Measurements from ENCODE around the gene RABGAP1L. TPM values are rescaled to one million over a fixed set of nuclear protein-coding genes. Genes with fewer than 3 reads are reported as not detected.

Gene RABGAP1L
- total RNA-seq, 2 experiments from 2014 or later = 38.2 to 44.2 TPM

DNA sequence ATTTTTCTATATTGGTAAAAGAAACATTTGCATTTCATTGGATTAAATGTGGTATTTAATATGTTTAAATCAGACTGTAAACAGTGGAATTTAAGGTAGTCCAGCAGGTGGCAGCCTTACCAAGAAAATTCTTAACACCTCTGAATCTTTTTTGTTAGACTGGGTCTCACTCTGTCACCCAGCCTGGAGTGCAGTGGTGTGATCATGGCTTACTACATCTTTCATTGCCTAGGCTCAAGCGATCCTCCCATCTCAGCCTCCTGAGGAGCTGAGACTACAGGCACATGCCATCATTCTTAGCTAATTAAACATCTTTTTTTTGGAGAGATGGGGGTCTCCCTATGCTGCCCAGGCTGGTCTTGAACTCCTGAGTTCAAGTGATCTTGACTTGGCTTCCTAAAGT is 98.8 kb downstream of the RABGAP1L start:
- H3K4me1 Mint-ChIP-seq (ENCODE audit: low read depth) = no peaks in the 10 kb centered on the region
- H3K27me3 Mint-ChIP-seq (ENCODE audit: low read depth) = no peaks in the 10 kb centered on the region
- CTCF ChIA-PET = interaction anchor here (1.0 to 1.8 kb wide), 2 partner anchors 486 to 741 kb away, joined by 3 to 9 read pairs; no protein-coding TSS in a partner anchor
- no peaks in the 10 kb centered on the region for H3K9me3 Mint-ChIP-seq (ENCODE audit: insufficient read depth)
- H3K4me3 Mint-ChIP-seq = no peak overlapping the region
- peak; percentile 70 for DNase-seq
- ATAC-seq = peak; percentile 71
- peaks cover 8% of the 10 kb centered on the region for H3K36me3 Mint-ChIP-seq (ENCODE audit: low read depth)
- POLR2A ChIA-PET = no interaction called here
- no peak overlapping the region for H3K27ac Mint-ChIP-seq

DNA sequence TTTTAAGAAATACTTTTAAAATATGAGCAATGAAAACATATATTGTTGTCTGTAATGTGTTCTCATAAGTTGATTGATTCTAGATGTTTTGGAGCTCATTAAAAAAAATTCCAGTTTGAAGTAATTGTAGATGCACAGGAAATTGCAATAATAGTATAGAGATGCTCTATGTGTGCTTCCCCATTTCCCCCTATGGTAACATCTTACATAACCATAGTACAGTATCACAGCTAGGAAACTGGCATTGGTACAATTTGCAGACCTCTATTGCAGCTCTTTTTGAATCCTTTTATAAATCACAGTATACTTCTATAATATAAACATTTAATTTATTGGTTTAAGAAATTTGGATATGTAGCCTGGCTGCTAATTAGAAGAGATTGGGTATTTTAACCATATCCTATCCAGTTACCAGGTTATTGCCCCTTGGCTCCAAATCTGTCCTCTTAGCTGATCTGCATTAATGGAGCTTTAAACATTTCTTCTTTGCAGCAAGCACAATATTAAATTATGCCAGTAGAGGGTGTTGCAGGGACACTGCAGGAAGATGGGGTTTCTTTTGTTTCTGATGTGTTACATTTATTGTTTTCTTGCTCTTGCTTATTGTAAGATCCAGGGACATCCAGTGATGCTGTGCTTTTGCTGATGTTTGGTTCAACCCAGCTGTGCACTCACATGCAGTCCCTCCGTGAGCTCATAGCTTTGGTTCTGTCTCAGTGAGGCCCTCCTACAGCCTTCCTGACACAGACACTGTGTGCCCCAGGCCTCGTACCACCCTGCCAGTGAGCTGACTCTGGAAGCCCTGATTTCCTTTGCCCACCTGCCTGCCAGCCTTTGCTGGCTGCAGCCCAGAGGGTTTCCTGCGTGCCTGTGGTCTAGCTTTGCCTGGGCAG is 103.3 kb downstream of the RABGAP1L start:
- Mint-ChIP-seq H3K4me1 (ENCODE audit: low read depth) (no peaks in the 10 kb centered on the region), H3K4me3 (no peak overlapping the region), H3K27ac (no peak overlapping the region), H3K36me3 (ENCODE audit: low read depth) (no peaks in the 10 kb centered on the region), H3K27me3 (ENCODE audit: low read depth) (no peaks in the 10 kb centered on the region), H3K9me3 (ENCODE audit: insufficient read depth) (no peaks in the 10 kb centered on the region)
- ChIA-PET CTCF (interaction anchor here (0.6 to 2.8 kb wide), 48 partner anchors 8 to 1518 kb away, joined by 3 to 58 read pairs (median 4); partner anchors contain the start of genes CACYBP, KLHL20 and MRPS14), POLR2A (interaction anchor here (0.6 kb wide), 1 partner anchor 543 kb away, joined by 3 read pairs; no protein-coding TSS in a partner anchor)
- ATAC-seq = peak; percentile 44
- peak; percentile 32 for DNase-seq

DNA sequence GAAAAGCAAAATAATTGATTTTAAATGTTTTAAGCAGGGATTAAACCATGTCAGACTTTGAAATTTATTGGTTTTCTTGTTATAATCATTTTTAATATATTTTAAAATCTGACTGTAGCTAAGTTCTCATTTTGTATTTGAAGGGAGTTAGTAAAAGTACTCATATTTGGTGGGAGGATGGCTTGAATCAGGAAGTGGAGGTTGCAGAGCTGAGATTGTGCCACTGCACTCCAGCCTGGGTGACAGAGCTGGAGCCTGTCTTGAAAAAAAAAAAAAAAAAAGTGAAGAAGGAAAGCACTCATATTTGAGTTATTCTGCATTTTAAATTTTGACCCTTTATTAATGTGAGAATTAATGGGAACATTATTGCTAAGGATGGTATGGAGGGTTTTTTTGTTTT is 106.0 kb downstream of the RABGAP1L start:
- H3K4me1 Mint-ChIP-seq (ENCODE audit: low read depth) = no peaks in the 10 kb centered on the region
- no peaks in the 10 kb centered on the region for H3K36me3 Mint-ChIP-seq (ENCODE audit: low read depth)
- H3K4me3 Mint-ChIP-seq = no peak overlapping the region
- ATAC-seq (no peak), DNase-seq (no peak)
- CTCF ChIA-PET = interaction anchor here (1.2 kb wide), 1 partner anchor 480 kb away, joined by 3 read pairs; no protein-coding TSS in a partner anchor
- POLR2A ChIA-PET = no interaction called here
- H3K27me3 Mint-ChIP-seq (ENCODE audit: low read depth) = no peaks in the 10 kb centered on the region
- no peaks in the 10 kb centered on the region for H3K9me3 Mint-ChIP-seq (ENCODE audit: insufficient read depth)
- no peak overlapping the region for H3K27ac Mint-ChIP-seq

DNA sequence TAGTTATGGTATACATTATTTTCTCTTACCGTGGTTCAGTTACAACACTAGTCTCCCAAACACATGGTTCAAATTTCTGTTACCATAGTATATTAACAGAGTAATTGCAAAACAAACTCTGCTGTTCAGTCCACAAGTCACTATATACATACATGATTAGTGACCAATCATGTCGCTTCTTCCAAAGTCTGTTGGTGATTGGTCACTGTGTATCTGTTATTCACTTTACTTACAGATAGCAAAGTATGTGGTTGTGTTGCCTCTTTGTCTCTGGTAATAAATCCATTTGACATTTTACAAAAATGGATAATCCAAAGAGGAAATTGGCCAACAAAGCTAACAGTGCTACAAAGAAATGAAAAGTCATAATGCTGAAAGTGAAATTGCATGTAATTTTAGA is 107.2 kb downstream of the RABGAP1L start:
- ChIA-PET POLR2A (no interaction called here), CTCF (no interaction called here)
- Mint-ChIP-seq H3K36me3 (ENCODE audit: low read depth) (no peaks in the 10 kb centered on the region), H3K27ac (no peak overlapping the region), H3K4me3 (no peak overlapping the region), H3K27me3 (ENCODE audit: low read depth) (no peaks in the 10 kb centered on the region), H3K4me1 (ENCODE audit: low read depth) (no peaks in the 10 kb centered on the region), H3K9me3 (ENCODE audit: insufficient read depth) (no peaks in the 10 kb centered on the region)
- DNase-seq = no peak
- no peak for ATAC-seq

DNA sequence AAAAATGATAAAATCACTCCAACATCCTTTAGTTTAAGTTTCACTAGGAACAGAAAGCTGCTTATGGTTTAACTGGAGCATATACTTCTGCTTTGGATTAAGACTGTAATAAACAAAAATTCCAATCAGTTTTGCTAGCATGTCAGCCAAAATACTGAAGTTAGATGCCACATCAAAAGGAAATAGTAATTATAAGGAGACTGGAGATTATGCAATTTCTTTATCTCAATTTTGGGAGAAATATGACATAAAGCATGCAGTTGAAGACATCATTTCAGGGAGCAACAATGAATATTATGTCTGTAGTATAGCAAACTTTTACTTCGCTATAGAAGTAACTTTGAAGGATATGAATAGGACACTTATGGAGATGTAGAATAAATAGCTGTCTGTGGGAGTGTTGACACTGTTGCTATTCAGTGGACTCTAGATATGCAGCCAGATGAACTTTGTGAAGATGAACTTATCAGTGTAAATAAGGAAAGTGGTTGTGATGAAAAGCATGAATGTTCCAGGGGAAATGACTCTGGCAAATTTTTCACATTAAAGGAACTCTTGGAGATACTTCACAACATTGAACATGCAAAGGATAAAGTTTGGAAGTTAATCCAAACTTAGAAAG is 107.8 kb downstream of the RABGAP1L start:
- DNase-seq (no peak), ATAC-seq (no peak)
- CTCF ChIA-PET = no interaction called here
- Mint-ChIP-seq H3K4me3 (no peak overlapping the region), H3K36me3 (ENCODE audit: low read depth) (no peaks in the 10 kb centered on the region), H3K27ac (no peak overlapping the region), H3K9me3 (ENCODE audit: insufficient read depth) (no peaks in the 10 kb centered on the region), H3K27me3 (ENCODE audit: low read depth) (no peaks in the 10 kb centered on the region), H3K4me1 (ENCODE audit: low read depth) (no peaks in the 10 kb centered on the region)
- POLR2A ChIA-PET = no interaction called here

DNA sequence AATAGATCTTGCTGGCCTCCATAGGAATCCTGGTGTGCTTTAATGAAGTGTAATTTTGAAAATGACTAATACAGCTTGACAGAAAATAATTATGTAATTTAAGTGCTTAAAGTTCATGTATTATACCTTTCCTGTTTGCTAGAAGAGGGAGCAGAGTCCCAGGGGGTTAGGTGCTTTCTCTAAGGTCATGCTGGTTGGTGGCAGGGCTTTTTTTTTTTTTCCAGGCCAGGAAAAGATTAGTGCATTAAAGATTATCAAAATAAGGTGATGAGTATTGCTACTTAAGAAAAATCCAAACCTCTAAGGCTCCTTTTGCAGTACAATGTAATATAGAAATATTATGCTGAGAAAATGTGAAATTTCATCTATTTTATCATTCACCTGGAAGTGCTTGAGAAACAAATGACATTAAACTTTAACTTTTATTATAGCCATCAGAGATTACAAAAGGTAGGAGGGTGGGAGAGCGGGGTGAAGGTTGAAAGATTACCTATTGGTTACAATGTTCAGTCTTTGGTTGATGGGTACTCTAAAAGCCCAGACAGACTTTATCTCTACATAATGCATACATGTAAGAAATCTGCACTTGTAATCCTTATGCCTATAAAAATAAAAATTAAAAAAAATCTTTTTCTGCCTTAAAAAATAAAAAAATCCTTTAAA is 110.8 kb downstream of the RABGAP1L start:
- POLR2A ChIA-PET = no interaction called here
- Mint-ChIP-seq H3K27me3 (ENCODE audit: low read depth) (no peaks in the 10 kb centered on the region), H3K4me3 (no peak overlapping the region), H3K4me1 (ENCODE audit: low read depth) (no peaks in the 10 kb centered on the region), H3K36me3 (ENCODE audit: low read depth) (no peaks in the 10 kb centered on the region), H3K27ac (no peak overlapping the region), H3K9me3 (ENCODE audit: insufficient read depth) (no peaks in the 10 kb centered on the region)
- ATAC-seq (no peak), DNase-seq (no peak)
- CTCF ChIA-PET = no interaction called here

DNA sequence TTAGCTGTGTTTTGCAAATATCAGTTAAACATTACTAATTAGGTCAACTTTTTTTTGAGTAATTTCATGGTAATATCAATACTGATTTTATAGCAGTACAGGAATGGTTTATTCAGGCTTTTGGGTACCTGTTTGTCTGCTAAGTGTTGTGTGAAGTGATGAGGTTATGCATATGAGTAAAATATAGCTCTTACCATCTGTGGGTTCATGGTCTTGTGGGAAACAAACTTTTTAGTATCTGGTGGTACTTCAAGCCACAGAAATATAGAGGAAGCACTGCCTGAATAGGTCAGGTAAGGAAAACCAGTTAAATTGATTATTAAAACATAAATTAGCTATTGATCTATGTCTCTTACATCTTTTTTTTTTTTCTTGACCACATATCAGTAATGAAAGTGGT is 113.9 kb downstream of the RABGAP1L start:
- Mint-ChIP-seq H3K36me3 (ENCODE audit: low read depth) (no peaks in the 10 kb centered on the region), H3K27me3 (ENCODE audit: low read depth) (no peaks in the 10 kb centered on the region), H3K4me3 (no peak overlapping the region), H3K27ac (no peak overlapping the region), H3K9me3 (ENCODE audit: insufficient read depth) (no peaks in the 10 kb centered on the region), H3K4me1 (ENCODE audit: low read depth) (no peaks in the 10 kb centered on the region)
- DNase-seq (no peak), ATAC-seq (no peak)
- ChIA-PET CTCF (interaction anchor here (1.8 kb wide), 1 partner anchor 10 kb away, joined by 8 read pairs; no protein-coding TSS in a partner anchor), POLR2A (no interaction called here)

DNA sequence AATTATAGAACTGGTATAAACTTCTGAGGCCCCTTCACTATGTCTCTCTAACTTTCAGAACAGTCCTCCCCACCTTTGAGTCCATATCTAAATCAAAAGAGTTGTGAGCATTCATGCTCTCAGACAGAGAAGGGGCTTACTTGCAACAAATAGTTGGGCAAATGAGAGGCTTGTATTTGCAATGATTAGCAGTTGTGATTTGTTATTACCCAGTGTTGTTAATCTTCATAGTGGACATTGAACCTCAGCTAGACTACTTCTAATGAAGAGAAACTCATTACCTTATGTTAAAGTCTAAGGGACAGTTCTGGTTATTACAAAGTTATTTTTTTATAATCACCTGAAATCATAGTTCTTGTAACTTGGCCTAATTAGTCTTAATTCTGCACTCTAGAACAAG is 114.5 kb downstream of the RABGAP1L start:
- Mint-ChIP-seq H3K4me3 (no peak overlapping the region), H3K27ac (no peak overlapping the region), H3K36me3 (ENCODE audit: low read depth) (no peaks in the 10 kb centered on the region), H3K9me3 (ENCODE audit: insufficient read depth) (no peaks in the 10 kb centered on the region), H3K27me3 (ENCODE audit: low read depth) (no peaks in the 10 kb centered on the region), H3K4me1 (ENCODE audit: low read depth) (no peaks in the 10 kb centered on the region)
- ATAC-seq (no peak), DNase-seq (no peak)
- POLR2A ChIA-PET = no interaction called here
- CTCF ChIA-PET = interaction anchor here (1.8 kb wide), 1 partner anchor 11 kb away, joined by 8 read pairs; no protein-coding TSS in a partner anchor

DNA sequence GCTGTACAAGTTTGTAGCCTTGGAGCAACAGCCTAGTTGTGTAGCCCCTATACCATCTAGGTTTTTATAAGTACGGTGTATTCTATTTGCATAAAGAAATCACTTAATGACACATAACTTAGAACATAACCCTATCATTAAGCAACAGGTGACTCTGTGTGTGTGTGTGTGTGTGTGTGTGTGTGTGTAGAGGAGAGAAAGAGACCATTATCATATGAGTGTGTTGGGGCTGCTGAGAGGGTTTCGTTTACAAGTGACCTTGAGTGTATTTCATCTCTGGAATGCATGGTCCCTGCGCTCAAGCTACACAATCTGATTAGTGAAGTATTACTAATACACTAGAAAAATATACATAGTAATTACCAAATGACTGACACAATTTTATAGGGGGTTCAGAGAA is 115.1 kb downstream of the RABGAP1L start:
- ATAC-seq (no peak), DNase-seq (no peak)
- Mint-ChIP-seq H3K4me1 (ENCODE audit: low read depth) (no peaks in the 10 kb centered on the region), H3K4me3 (no peak overlapping the region), H3K27me3 (ENCODE audit: low read depth) (no peaks in the 10 kb centered on the region), H3K27ac (peak overlapping the region; percentile 30), H3K36me3 (ENCODE audit: low read depth) (no peaks in the 10 kb centered on the region), H3K9me3 (ENCODE audit: insufficient read depth) (no peaks in the 10 kb centered on the region)
- POLR2A ChIA-PET = no interaction called here
- CTCF ChIA-PET = no interaction called here

DNA sequence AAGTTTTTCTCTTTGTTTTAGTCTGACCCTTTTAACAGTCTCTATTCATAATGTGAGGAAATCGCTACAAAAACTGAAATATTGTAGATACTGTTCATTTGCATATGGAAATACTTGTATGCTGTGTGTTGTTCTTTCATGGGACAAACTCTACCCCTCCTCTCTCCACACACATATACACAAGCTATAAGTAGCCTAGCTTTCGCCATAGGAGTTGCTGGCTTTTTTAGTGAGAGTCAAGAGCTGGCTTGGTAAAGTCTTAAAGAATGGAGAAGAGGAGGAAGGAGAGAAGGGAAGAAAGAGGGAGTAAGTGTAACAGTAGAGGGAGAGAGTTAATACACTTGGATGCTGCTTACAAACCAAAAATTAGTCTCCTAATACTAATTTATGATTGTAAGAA is 115.6 kb downstream of the RABGAP1L start:
- CTCF ChIA-PET = interaction anchor here (1.8 kb wide), 1 partner anchor 12 kb away, joined by 14 read pairs; no protein-coding TSS in a partner anchor
- POLR2A ChIA-PET = interaction anchor here (0.5 kb wide), 1 partner anchor 103 kb away, joined by 3 read pairs; no protein-coding TSS in a partner anchor
- no peaks in the 10 kb centered on the region for H3K9me3 Mint-ChIP-seq (ENCODE audit: insufficient read depth)
- H3K4me3 Mint-ChIP-seq = no peak overlapping the region
- H3K36me3 Mint-ChIP-seq (ENCODE audit: low read depth) = no peaks in the 10 kb centered on the region
- no peaks in the 10 kb centered on the region for H3K4me1 Mint-ChIP-seq (ENCODE audit: low read depth)
- H3K27ac Mint-ChIP-seq = no peak overlapping the region
- DNase-seq = no peak
- no peak for ATAC-seq
- H3K27me3 Mint-ChIP-seq (ENCODE audit: low read depth) = no peaks in the 10 kb centered on the region

DNA sequence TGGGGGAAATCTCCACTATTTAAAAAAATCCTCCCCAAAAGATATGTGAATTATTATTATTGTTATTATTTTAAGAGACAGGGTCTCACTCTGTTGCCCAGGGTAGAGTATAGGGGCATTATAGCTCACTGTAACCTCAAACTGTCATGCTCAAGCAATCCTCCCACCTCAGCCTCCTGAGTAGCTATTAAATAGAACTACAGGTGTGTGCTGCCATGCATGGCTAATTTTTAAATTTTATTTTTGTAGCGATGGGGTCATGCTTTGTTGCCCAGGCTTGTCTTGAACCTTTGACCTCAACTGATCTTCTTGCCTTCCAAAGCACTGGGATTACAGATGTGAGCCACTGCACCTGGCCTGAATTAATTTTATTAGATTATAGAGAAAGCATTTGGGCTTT is 116.8 kb downstream of the RABGAP1L start:
- DNase-seq (no peak), ATAC-seq (no peak)
- no peak overlapping the region for H3K27ac Mint-ChIP-seq
- no peak overlapping the region for H3K4me3 Mint-ChIP-seq
- CTCF ChIA-PET = interaction anchor here (1.8 kb wide), 1 partner anchor 13 kb away, joined by 14 read pairs; no protein-coding TSS in a partner anchor
- peaks cover 9% of the 10 kb centered on the region for H3K36me3 Mint-ChIP-seq (ENCODE audit: low read depth)
- no peaks in the 10 kb centered on the region for H3K4me1 Mint-ChIP-seq (ENCODE audit: low read depth)
- no peaks in the 10 kb centered on the region for H3K27me3 Mint-ChIP-seq (ENCODE audit: low read depth)
- no peaks in the 10 kb centered on the region for H3K9me3 Mint-ChIP-seq (ENCODE audit: insufficient read depth)
- POLR2A ChIA-PET = no interaction called here

DNA sequence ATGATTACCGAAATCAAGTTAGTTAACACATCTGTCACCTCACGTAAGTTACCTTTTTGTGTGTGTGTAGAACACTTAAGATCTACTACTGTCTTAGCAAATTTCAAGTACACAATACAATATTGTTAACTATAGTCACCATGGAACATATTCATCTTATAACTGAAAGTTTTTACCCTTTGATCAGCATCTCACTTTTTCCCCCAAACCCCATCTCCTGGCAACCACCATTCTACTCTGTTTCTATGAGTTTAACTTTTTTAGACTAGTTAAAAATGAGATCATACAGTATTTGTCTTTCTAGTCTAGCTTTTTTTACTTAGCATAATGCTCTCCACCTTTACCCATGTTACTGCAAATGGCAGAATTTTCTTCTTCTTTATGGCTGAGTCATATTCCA is 124.7 kb downstream of the RABGAP1L start:
- Mint-ChIP-seq H3K4me1 (ENCODE audit: low read depth) (no peaks in the 10 kb centered on the region), H3K27me3 (ENCODE audit: low read depth) (no peaks in the 10 kb centered on the region), H3K9me3 (ENCODE audit: insufficient read depth) (peaks cover 16% of the 10 kb centered on the region), H3K4me3 (no peak overlapping the region), H3K27ac (no peak overlapping the region), H3K36me3 (ENCODE audit: low read depth) (peaks cover 50% of the 10 kb centered on the region)
- DNase-seq (no peak), ATAC-seq (no peak)
- ChIA-PET POLR2A (no interaction called here), CTCF (interaction anchor here (1.4 kb wide), 1 partner anchor 22 kb away, joined by 7 read pairs; no protein-coding TSS in a partner anchor)

Data from activated CD8-positive, alpha-beta T cell treated with anti-CD3 and anti-CD28 coated beads, Interleukin-2, amount 10 ng/mL, durations not matched to agents 7 days and 5 days (primary cell).